DOHH2 (cell line): ENCODE measurements around the gene HHATL.

ENCODE experiments used
- EZH2phosphoT487 ChIP-seq: fragments of 200-600 bp; sonication (generic); IDR thresholded peaks from 2 replicates; pipeline ENCODE4 v1.6.1; 2017; ENCODE audit warnings: borderline replicate concordance, mild to moderate bottlenecking, antibody characterized with exemption, low read length, moderate library complexity, mixed read lengths
- TF ChIP-seq, protein P1 (sequence below): fragments of 200-600 bp; sonication (generic); IDR thresholded peaks from one replicate; pipeline ENCODE4 v1.5.1; 2014; ENCODE audit warnings: antibody characterized with exemption, mild to moderate bottlenecking, low read depth, low read length; ENCODE audit not compliant: poor library complexity, severe bottlenecking

DNA sequence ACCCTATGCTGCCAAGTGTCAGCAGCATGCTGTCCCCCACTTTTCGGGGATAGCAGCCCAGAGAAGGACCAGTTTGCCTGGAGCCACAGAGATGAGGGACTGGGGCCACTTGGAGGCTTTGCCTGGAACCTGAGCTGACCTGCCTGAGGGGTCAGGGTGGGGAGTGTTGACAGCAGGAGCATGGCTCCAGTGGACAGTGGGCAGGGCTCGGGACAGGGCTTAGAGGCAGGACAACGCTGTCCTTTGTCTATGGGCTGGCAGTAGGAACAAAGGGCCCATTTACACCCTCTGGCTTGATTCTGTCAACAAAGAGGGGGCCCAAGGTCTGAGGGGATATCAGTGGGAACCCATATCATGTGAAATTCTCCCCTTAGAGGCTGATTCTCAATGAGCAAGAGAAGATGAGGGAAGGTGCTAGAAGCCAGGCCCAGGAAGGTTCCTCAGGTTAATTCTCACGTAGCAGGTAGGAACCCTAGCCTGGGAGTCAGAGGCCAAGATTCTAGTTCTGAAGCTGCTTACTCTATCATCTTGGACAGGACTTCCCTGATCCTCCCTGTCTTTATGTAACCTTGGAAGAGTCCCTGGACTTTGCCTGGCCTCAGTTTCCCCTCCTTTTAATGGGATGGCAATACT is 29.7 kb upstream of the HHATL start:
- TF ChIP-seq, protein P1, sequence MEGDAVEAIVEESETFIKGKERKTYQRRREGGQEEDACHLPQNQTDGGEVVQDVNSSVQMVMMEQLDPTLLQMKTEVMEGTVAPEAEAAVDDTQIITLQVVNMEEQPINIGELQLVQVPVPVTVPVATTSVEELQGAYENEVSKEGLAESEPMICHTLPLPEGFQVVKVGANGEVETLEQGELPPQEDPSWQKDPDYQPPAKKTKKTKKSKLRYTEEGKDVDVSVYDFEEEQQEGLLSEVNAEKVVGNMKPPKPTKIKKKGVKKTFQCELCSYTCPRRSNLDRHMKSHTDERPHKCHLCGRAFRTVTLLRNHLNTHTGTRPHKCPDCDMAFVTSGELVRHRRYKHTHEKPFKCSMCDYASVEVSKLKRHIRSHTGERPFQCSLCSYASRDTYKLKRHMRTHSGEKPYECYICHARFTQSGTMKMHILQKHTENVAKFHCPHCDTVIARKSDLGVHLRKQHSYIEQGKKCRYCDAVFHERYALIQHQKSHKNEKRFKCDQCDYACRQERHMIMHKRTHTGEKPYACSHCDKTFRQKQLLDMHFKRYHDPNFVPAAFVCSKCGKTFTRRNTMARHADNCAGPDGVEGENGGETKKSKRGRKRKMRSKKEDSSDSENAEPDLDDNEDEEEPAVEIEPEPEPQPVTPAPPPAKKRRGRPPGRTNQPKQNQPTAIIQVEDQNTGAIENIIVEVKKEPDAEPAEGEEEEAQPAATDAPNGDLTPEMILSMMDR, result no peak
- no peak for TF ChIP-seq EZH2phosphoT487
